ENCODE results near the gene ULK4.

The ULK4 gene

GRCh38 chr3:41204369-41204768 lies 757.5 kb downstream of the ULK4 start:
- no peak for DNase-seq

GRCh38 chr3:41202834-41203345 lies 759.0 kb downstream of the ULK4 start:
- DNase-seq: peak; percentile 75

GRCh38 chr3:41202075-41202833 lies 759.6 kb downstream of the ULK4 start:
- DNase-seq: peak; percentile 18

- no peak for DNase-seq
Observed at GRCh38 chr3:41200669-41201021, 761.3 kb downstream of the ULK4 start.

- peak; percentile 78 for DNase-seq
Observed at GRCh38 chr3:41199866-41200668, 761.8 kb downstream of the ULK4 start.

- DNase-seq: peak; percentile 98
Observed at GRCh38 chr3:41198950-41199865, 762.7 kb downstream of the ULK4 start, which contains the start of gene CTNNB1. CTNNB1 (plus strand) TSS chr3:41199505; CDS start chr3:41224069, 24,564 bp downstream.

GRCh38 chr3:41198526-41198925 lies 763.4 kb downstream of the ULK4 start:
- DNase-seq: peak; percentile 75

- DNase-seq: peak; percentile 21
Observed at GRCh38 chr3:41198046-41198445, 763.9 kb downstream of the ULK4 start.
